HG02610 (cell line): ENCODE data around the gene TRPV3.
"Not testable (repeated sequence)": the region's sequence is repeated elsewhere in the genome, so short reads cannot be mapped to it uniquely, and the experiment has no call there.

Experiments used
- ATAC-seq: cut with Tn5 transposase; IDR thresholded peaks from one replicate; pipeline ENCODE4 v1.9.1; 2021; ENCODE audit warnings: mild to moderate bottlenecking, moderate library complexity; ENCODE audit not compliant: unreplicated experiment

Gene TRPV3

DNA sequence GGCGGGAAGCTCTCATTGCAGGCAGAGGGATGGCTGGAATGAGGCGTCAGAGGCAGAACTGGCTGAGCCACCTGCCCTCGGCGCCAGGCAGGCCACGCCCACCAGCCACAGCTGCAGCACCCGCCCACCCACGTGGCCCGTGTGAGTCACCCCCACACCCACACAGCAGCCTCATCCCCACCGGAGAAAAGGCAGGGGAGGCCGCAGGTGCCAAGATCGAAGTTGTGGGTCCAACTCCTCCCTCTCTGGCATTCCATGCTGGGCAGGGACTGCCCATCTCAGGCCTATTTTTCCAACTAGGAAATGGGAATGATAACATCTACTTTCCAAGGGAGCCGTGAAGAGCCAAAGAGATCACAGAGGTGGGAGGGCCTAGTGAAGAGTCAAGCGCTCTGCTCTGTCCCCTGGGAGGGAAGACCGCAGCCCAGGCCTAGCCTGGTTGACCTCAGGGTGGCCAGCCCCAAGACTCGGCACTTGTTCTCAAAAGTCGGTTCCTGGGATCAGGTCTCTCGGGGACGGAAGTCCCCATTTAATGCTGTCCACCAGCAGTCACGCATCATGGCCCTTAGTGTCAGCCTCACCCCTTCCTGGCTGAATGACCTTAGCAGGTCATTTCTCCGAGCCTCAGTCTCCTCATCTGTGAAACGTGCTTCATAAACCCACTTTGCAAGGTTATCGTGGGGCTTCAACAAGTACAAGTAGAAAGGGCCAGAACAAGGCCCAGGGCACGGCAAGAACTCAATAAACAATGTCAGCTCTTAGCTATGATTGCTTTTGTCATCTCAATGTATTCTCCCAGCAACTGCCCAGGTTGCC lies at the start of gene TRPV3:
Gene TRPV3 (minus strand): TSS at position 45 of the 816 bp plus-strand sequence. CDS start 2,962 bp downstream, outside the sequence.
- ATAC-seq: no peak

DNA sequence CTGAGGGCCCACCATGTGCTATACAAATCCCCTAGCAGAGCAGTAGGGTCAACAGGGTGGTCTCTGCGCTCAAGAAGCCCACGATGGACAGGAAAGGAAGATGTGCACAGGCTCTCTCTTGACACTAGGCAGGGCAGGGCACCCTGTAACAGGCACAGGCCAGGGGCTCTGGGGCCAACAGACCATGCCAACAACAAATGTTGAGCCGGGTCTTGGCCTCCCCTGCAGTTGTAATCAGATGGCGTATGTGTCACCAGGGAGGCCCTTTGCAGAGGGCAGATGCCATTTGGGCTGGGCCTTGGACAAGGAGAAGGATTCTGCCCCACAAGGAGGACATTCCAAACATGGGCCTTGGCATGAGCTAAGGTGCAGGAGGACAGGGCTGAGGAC lies 46.3 kb upstream of the TRPV3 start:
- ATAC-seq: no peak

DNA sequence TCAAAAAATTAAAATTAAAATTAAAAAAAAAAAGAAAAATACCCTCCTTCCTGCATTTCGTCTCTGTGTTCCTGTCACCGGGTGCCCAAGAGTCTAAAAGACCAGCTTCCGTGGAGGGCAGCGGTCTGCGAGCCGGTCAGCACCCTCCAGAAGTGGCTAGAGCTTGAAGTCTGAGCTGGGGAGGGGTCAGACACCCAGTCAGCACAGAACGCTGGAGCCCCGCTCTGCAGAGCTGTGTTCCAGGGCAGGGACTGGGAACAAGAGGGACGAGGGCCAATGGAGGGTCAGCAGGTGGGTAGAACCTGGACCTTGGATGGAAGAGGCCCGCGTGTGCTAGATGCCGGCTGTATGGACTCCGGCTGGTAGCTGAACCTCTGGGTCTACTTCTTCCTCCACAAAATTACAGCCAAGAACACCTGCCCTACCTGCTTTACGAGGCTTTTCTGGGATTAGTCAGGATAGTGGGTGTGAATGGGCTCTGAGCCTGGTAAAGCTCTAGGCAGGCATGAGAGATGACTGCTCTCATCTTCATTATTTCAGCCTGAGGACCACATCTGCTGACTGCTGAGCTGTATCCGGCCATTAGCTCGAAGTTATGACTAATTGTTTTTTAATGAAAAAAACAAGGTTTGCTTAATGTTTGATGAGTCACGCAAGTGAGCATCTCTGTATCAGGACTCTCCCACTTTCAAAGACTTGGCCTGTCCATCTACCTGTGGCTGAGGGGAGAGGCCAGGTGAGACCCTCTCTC lies 45.7 kb upstream of the TRPV3 start:
- ATAC-seq: no peak

DNA sequence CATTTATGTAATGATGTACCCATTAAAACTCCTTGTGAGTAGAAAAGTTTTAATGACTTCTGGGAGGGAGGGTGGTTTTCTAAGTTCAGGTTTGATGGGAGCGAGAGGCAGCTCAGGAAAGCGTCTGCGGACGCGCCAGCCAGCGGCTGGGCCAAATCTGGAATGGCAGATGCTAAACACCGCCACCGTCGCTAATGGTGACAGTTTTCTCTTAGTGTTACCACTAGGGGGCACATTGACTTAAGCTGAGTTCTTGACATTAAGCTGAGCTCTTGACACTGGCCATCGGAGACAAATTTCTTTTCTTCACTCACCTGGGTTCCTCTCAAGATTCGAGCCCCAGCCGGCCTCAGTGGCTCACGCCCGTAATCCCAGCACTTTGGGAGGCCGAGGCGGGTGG lies 44.9 kb upstream of the TRPV3 start:
- no peak for ATAC-seq

DNA sequence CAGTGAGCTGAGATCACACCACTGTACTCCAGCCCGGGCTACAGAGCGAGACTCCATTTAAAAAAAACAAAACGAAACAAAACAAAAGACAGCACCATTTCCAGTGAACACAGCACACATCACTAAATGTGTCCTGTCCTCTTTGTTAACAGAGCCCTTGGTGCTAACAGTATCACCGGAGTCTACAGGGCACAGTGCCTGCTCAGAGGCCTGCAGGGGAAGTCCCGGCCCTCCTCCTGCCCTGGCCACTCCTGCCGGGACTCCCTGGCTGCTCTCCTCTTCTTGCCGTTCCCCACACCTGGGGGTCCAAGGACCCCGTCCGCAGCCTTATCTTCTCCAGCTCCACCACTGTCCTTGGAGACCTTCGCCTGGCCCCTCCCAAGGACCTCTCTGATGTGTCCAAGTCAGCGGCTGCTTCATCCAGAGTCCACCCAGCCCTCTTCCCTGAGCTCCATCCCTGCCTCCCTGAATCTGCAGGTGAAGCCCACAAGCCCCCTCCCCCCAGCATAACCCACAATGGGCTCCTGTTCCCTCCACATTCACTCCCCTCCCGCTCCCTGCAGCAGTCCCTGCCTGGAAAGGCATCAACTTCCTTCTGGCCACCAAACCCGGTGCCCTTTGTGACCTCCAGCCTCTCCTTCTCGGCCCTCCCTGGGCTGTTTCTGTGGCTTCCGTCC lies 43.1 kb upstream of the TRPV3 start:
- ATAC-seq: no peak

DNA sequence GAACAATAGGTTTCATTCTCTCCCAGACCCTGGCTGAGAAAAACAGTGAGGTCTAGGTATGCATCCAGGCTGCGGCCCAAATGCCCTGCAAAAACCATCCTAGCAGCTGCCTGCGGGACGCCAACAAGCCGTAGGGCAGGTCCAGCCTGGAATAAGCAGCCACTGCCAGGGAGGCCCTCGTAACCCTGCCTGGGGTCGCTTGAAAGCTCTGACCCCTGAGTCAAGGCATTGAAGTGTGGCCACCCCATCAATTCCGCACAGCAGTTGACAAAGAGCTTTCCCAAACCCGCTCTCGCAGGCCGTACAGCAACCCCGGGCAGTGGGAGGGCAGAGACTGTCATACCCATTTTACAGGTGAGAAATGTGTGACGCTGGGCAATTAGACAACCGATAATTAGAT lies 40.5 kb upstream of the TRPV3 start:
- no peak for ATAC-seq

DNA sequence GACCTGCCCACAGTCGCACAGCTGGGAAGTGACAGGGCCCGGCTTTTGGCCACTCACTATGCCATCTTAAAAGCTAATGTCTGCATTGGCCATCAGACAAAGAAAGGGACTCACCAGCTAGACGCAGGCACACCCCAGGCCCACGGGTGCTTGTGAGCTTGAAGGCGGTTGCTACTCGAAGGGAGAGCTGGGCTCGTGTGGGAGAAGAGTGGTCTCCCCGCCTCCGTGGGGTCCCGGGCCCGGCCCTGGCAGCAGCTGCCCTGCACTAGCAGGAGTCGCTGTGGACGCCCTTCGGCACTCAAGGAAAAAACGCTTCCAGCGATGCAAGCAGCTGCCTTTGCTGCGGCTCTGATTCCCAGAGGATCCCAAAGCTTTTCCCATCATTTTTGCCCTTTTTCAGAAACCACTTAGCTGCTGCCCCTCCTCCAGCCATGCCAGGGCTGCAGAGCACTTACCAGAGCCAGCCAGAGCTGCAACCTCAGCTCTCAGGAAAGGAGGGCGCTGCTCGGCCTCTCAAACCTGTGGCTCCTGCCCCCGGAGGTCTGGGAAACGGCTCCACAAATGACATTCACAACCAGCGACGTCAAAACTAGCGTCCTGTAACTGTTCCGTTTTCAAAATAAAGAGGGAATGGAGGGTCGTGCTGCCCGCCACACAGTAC lies 39.3 kb upstream of the TRPV3 start:
- no peak for ATAC-seq

DNA sequence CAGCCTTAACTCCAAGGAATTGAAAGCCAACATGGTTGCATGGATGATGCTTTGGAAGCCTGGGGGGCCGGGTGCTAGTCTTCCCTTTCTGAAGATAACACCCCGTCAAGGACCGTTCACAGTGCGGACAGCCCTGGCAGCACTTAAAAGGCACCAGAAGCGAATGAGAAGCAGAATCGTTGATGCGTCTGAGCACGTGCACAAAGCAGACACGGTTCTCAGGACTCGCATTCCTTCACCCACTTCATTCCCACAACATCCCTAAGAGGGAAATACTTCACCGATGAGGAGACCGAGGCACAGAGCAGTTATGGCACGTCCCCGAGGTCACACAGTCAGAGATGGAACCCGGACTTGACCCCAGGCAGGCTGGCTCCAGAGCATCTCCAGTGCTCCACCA lies 37.4 kb upstream of the TRPV3 start:
- no peak for ATAC-seq

DNA sequence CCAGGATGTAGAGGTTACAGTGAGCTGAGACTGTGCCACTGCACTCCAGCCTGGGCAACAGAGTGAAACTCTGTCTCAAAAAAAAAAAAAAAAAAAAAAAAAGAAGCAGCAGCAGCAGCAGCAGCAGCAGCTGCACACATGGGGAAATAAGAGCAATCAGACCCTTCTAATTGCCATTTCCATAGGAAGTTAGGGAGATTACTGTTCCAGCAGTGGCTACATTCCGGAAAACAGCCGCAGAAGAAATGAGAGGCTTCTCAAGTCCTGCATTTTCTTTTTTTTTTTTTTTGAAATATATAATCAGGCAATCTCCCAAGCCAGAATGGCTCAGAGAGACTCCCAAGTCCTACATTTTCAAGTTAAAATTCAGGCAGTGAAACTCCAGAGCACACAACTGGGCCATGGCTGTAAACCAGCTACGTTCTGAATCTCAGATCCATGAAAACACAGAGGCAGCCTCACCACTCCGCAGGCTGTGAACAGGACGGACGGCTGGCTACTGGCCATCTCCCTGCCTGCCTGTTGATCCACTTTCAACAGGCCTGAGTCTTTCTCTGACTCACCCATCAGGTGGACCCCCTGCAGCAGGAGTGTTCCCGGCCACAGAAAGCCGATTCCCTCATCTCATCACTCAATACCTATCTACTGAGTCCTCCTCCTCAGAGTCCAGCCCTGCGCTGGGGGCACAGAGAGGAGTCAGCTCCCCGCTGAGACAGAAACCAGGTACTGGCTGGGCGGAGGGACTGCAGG lies 36.6 kb upstream of the TRPV3 start:
- ATAC-seq: no peak

DNA sequence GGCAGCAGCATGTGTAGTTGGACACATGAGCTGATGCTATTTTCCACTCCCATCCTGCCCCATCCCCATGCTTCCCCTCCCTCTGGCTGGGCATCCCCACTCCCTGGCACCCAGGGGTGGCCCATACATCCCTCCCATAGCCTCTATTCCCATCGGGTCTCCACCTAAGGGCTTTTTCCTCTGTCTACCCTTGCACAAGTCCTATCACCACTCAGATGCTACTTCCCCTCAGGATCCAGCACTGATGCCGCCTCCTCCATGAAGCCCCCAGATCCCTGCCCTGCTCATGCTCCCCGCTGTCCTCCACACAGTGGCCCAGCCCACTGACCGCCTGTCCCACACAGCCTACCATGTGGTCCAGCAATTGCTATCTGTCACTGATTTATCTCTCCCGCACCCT lies 35.8 kb upstream of the TRPV3 start:
- no peak for ATAC-seq

DNA sequence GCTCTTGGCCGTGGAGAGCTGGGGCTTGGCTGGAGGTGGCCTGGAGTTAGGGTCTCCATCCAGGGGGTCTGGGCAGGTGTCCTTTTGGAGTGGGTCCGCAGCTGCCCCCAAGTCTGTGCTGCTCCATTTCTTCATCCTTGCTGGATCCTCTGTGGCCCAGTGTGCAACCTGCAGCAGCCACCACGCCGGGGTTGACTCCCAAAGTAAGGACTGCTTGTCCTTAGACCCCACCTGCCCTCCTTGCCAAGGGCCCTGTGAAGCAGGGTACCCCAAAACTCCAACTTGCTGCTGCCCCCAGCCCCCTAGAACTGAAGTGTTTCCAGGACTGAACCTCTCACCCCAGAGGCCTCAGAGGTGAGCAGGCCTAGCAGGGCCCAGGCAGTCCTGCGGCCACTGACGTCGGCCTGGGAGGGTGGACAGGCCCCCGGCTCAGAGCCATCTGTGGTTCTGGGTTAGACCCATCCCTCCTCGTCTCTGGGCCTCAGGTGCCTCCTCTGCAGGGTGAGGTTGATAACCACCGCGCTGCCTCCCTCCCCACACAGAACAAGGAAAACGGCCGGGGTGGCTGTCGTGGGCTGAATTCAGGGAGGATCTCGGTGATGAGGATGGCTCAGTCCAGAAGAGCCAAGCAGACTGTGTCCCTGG lies 34.7 kb upstream of the TRPV3 start:
- no peak for ATAC-seq

DNA sequence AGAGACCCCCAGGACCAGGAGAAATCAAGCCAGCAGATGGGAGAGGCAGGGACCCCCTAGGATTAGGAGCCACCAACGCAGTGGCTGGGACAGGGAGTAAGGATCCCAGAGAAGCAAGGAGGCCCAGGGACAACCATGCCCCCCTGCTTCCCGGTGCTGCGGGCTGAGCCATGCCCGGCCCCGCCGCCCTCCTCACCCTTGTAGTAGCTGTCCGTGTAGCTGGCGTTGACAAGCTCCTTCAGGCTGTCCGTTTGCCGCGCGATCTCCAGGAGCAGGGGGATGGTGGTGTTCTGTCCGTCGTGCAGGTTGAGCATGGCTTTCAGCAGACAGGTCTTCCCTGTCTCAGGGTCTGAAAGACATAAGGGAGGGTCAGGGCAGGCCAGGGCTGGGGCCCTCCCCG lies 33.2 kb upstream of the TRPV3 start:
- no peak for ATAC-seq

DNA sequence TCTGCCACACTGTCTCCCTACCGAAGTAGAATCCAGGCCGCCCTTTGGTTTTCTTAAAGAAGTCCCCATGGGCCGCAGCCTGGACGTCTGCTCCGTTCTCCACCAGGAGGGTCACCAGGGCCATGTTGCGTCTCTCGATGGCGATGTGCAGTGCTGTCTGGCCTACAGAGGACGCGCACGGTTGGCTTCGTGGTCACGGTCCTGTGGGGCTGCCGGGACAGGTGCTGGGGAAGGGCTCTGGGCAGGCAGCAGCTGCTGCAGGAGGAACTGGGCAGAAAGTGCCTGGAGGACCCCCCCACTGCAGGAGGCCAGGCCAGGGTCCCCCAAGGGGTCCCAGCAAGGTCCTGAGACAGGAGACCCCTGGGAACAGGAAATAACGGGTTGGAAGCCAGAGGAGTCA lies 32.6 kb upstream of the TRPV3 start:
- no peak for ATAC-seq

DNA sequence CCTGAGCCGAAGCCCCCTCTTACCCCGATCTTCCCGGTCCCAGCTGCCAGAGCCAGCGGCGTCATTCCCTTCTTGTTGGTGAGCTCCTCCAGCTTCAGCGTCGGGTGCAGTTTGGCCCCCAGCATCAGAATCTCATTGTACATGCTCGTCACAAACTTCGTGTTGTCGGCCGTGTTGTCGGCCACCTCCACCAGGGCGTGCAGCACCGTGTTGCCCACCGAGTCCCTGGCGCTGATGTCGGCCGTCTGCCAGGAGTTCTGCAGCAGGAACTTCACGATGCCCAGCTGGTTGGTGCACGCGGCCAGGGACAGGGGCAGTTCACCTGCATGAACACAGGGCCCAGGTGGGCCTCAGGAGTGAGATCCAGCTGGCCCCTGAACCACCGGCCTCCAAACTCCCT lies 32.2 kb upstream of the TRPV3 start:
- no peak for ATAC-seq

DNA sequence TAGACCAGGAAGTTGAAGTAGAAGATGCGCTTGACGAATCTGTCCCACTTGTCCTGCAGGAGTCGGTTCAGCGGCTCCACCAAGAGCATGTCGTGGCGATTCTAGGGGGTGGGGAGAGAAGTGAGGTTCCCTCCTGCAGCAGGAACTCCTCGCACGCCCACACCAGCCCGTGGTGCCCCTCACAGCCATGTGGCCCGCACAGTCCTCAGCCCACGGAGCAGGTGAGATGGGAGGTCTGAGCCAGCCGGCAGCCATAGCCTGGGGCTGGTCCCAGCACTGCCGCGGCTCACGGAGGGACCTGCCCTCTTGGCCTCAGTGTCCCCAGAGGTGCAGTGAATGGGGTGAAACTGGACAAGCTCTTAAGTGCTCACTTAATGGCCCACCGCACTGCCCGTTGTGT lies 28.2 kb upstream of the TRPV3 start:
- no peak for ATAC-seq

DNA sequence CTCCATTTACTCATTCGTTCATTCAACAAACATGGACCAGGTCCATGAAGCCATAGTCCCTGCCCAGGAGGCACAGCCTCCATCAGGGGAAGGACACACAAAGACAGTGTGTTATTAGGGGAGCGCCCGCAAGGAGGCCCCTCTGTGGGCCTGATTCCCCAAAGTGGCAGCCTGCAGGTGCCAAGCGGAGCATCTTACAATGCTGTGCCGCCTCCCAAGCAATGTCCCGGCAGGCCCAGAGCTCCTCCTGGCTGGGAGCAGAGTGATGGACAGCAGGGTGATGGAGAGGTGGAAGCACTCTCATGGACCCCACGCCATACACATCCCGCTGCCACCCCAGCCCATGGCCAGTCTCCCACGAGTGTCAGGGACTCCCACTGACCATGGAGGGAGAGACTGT lies 25.8 kb upstream of the TRPV3 start:
- no peak for ATAC-seq

DNA sequence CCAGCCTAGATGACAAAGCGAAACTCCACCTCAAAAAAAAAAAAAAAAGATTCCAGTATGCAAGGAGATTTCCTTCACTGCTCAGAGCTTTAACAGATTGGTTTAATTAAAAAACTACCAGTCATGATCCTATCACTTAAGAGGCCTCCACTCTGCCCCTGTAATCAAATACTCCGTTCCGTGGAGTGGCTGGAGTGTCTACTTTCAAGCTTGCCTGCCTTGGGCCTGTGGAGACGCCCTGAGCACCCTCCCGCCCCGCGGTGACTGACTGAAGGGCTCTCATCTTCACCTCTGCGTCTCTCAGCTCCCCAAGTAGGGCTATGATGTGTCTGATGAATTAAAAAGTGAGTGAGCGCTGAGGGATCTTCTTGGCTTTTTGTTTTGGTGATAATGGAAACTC lies 25.3 kb upstream of the TRPV3 start:
- no peak for ATAC-seq

DNA sequence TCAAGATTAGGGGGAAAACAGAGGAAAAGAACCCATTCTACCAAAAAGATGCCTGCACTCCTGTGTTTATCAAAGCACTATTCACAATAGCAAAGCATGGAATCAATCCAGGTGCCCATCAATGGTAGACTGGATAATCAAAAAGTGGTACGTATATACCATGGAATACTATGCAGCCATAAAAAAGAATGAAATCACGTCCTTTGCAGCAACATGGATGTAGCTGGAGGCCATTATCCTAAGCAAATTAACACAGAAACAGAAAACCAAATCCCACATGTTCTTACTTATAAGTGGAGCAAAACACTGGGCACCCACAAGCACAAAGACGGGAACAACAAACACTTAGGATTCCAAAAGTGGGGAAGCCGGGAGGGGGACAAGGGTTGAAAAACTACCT lies 21.1 kb upstream of the TRPV3 start:
- not testable (repeated sequence) for ATAC-seq

DNA sequence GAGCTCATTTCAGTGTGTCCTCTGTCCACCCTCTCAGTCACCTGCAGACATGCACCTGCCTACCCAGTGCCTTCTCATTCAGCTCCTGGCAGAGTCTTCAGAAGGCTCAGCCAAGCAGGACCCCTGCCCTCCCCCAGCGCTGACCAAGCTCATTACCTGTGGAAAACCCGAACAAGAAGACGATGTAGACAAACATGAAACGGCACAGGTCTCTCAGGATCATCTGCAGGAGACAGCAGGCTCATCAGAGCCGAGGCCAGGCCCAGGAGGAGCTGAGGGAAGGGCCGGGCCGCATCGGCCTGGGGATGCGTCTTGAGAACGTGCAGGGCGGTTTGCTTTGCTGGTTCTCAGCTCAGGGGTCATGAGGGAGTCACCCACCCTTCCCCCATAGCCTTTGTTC lies 19.4 kb upstream of the TRPV3 start:
- ATAC-seq: no peak

DNA sequence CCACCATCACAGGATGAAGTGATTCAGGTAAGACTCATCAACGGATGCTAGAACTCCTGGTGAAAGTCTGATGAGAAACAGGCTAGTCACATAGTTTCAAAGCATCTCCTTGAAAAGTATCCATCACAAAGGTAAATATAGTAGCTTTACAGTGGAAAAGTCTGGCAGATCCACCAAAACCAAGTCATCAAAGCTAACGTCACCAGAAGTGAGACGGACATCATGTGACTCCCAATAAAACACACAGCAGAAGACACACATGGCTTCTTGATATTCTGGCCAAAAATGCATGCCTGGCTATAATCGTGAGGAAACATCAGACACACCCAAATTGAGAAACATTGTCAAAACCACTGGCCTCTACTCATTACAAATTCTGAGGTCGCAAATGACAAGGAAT lies 17.9 kb upstream of the TRPV3 start:
- no peak for ATAC-seq
